Measurements from ENCODE around the gene CXorf38.

DNA sequence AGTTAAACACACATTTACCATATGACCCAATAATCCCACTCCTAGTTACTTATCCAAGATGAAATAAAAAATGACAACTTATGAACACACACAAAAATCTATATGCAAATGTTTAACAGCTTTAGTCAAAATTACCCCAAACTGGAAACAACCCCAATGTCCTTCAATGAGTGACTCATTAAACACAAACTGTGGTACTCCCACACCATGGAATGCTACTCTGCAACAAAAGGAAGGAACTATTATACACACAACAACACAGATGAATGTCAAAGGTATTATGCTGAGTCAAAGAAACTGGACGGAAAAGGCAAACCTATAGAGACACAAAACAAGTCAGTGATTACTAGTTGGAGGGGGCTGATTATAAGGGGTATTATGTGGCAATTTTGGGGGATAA is 47.4 kb upstream of the CXorf38 start:
- TF ChIP-seq POLR2A (IDR thresholded peaks at IDR 0.05; ENCODE audit: low read length) = no peak
- TF ChIP-seq GATA1 (IDR thresholded peaks at IDR 0.05; ENCODE audit: low read depth, low read length) = no peak
